ENCODE data around the gene FADS1. TPM values are rescaled to one million over a fixed set of nuclear protein-coding genes. Genes with fewer than 3 reads are reported as not detected.

The FADS1 gene
- total RNA-seq, 2 experiments from 2014 or later, result 33.9 to 34.4 TPM

GRCh38 chr11:61814247-61814957, 2.4 kb downstream of the FADS1 start:
- Mint-ChIP-seq H3K27me3 (peaks cover 4% of the 10 kb centered on the region), H3K36me3 (ENCODE audit: low read depth) (peaks cover 45% of the 10 kb centered on the region), H3K4me1 (ENCODE audit: low read depth) (peaks cover 5% of the 10 kb centered on the region), H3K4me3 (peak overlapping the region; percentile 96), H3K9me3 (no peaks in the 10 kb centered on the region), H3K27ac (peak overlapping the region; percentile 83)
- ChIA-PET CTCF (interaction anchor here (0.7 to 5.0 kb wide), 15 partner anchors 9 to 480 kb away, joined by 3 to 49 read pairs (median 5); partner anchors contain the start of genes FADS2 and FEN1), POLR2A (interaction anchor here (0.6 to 8.0 kb wide), 5 partner anchors 13 to 117 kb away, joined by 3 to 119 read pairs (median 25); partner anchors contain the start of genes FADS2, FEN1 and TMEM258)
- TF ChIP-seq CTCF (IDR thresholded peaks at IDR 0.05), result no peak
- DNase-seq, result peak; percentile 60
- intact Hi-C loops (cut with micrococcal nuclease), result no loop called here
- peak; percentile 8 for ATAC-seq

- DNase-seq, result no peak
- no peak for ATAC-seq
- ChIA-PET CTCF (interaction anchor here (4.1 to 4.4 kb wide), 2 partner anchors 16 to 85 kb away, joined by 15 to 49 read pairs; no protein-coding TSS in a partner anchor), POLR2A (interaction anchor here (1.5 to 8.0 kb wide), 3 partner anchors 11 to 21 kb away, joined by 4 to 119 read pairs (median 11); partner anchors contain the start of genes FEN1 and TMEM258)
- H3K27me3 Mint-ChIP-seq, result peaks cover 4% of the 10 kb centered on the region
- no peak overlapping the region for H3K27ac Mint-ChIP-seq
- no peak for TF ChIP-seq CTCF (IDR thresholded peaks at IDR 0.05)
- peaks cover 54% of the 10 kb centered on the region for H3K36me3 Mint-ChIP-seq (ENCODE audit: low read depth)
- intact Hi-C loops (cut with micrococcal nuclease), result no loop called here
- peaks cover 5% of the 10 kb centered on the region for H3K4me1 Mint-ChIP-seq (ENCODE audit: low read depth)
- H3K9me3 Mint-ChIP-seq, result no peaks in the 10 kb centered on the region
- no peak overlapping the region for H3K4me3 Mint-ChIP-seq
These were observed 3.9 kb downstream of the FADS1 start for GRCh38 chr11:61812736-61813411.

GRCh38 chr11:61811831-61812230, 5.0 kb downstream of the FADS1 start:
- DNase-seq (no peak), ATAC-seq (no peak)
- no peak for TF ChIP-seq CTCF (IDR thresholded peaks at IDR 0.05)
- H3K27me3 Mint-ChIP-seq, result peaks cover 4% of the 10 kb centered on the region
- intact Hi-C loops (cut with micrococcal nuclease), result no loop called here
- H3K27ac Mint-ChIP-seq, result no peak overlapping the region
- H3K4me1 Mint-ChIP-seq (ENCODE audit: low read depth), result peaks cover 5% of the 10 kb centered on the region
- peaks cover 61% of the 10 kb centered on the region for H3K36me3 Mint-ChIP-seq (ENCODE audit: low read depth)
- no peaks in the 10 kb centered on the region for H3K9me3 Mint-ChIP-seq
- no peak overlapping the region for H3K4me3 Mint-ChIP-seq
- ChIA-PET POLR2A (interaction anchor here (1.0 to 8.0 kb wide), 4 partner anchors 10 to 24 kb away, joined by 3 to 119 read pairs (median 8); partner anchors contain the start of genes FEN1 and TMEM258), CTCF (interaction anchor here (1.2 to 1.5 kb wide), 2 partner anchors 15 to 270 kb away, joined by 3 read pairs; no protein-coding TSS in a partner anchor)

GRCh38 chr11:61810671-61811175, 6.1 kb downstream of the FADS1 start:
- peaks cover 5% of the 10 kb centered on the region for H3K4me1 Mint-ChIP-seq (ENCODE audit: low read depth)
- ChIA-PET POLR2A (interaction anchor here (1.0 to 8.0 kb wide), 3 partner anchors 9 to 25 kb away, joined by 3 to 119 read pairs (median 11); partner anchors contain the start of genes FEN1 and TMEM258), CTCF (interaction anchor here (1.2 to 1.5 kb wide), 4 partner anchors 13 to 271 kb away, joined by 3 to 4 read pairs (median 3); no protein-coding TSS in a partner anchor)
- intact Hi-C loops (cut with micrococcal nuclease), result no loop called here
- H3K36me3 Mint-ChIP-seq (ENCODE audit: low read depth), result peaks cover 56% of the 10 kb centered on the region
- H3K9me3 Mint-ChIP-seq, result no peaks in the 10 kb centered on the region
- H3K4me3 Mint-ChIP-seq, result no peak overlapping the region
- TF ChIP-seq CTCF (IDR thresholded peaks at IDR 0.05), result no peak
- ATAC-seq (no peak), DNase-seq (no peak)
- peaks cover 4% of the 10 kb centered on the region for H3K27me3 Mint-ChIP-seq
- no peak overlapping the region for H3K27ac Mint-ChIP-seq

All from activated CD8-positive, alpha-beta T cell treated with anti-CD3 and anti-CD28 coated beads for 36 hours (primary cell).